ENCODE measurements around the gene PIP4K2C.
"Not testable (repeated sequence)": the region's sequence is repeated elsewhere in the genome, so short reads cannot be mapped to it uniquely, and the experiment has no call there.

The PIP4K2C gene

DNA sequence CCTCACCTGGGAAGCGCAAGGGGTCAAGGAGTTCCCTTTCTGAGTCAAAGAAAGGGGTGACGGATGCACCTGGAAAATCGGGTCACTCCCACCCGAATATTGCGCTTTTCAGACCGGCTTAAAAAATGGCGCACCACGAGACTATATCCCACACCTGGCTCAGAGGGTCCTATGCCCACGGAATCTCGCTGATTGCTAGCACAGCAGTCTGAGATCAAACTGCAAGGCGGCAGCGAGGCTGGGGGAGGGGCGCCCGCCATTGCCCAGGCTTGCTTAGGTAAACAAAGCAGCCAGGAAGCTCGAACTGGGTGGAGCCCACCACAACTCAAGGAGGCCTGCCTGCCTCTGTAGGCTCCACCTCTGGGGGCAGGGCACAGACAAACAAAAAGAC, 55.7 kb downstream of the PIP4K2C start:
- not testable (repeated sequence) for H3K4me3 ChIP-seq (ENCODE audit: low read depth in 1 of 5, low read length in 5 of 5); H3K4me1 ChIP-seq (ENCODE audit: control insufficient read depth in 5 of 5, insufficient read depth in 5 of 5, low read length in 5 of 5); H3K9me3 ChIP-seq (ENCODE audit: control insufficient read depth in 5 of 5, low read length in 5 of 5); H3K27me3 ChIP-seq (ENCODE audit: control insufficient read depth in 5 of 5, insufficient read depth in 4 of 5, low read length in 5 of 5); H3K27ac ChIP-seq (ENCODE audit: low read depth, low read length); H3K36me3 ChIP-seq (ENCODE audit: control insufficient read depth in 5 of 5, insufficient read depth in 5 of 5, low read length in 5 of 5); H3K9ac ChIP-seq (ENCODE audit: low read length in 5 of 5)
